Dedifferentiated amniotic fluid mesenchymal stem cell (primary cell): ENCODE results near the gene MED14.

Source experiments
- DNase-seq: peaks from one replicate; pipeline ENCODE4 v3.0.0-alpha.2; 2016; ENCODE audit errors: extremely low spot score

The MED14 gene

GRCh38 chrX:40729598-40730584 is 5.5 kb downstream of the MED14 start:
- DNase-seq, result no peak

- DNase-seq, result no peak
These were observed 7.6 kb downstream of the MED14 start for GRCh38 chrX:40727581-40728252.

GRCh38 chrX:40727093-40727492 is 8.2 kb downstream of the MED14 start:
- DNase-seq, result no peak

- no peak for DNase-seq
These were observed 12.4 kb downstream of the MED14 start for GRCh38 chrX:40722930-40723329.

GRCh38 chrX:40721489-40722106 is 13.7 kb downstream of the MED14 start:
- DNase-seq, result no peak

- DNase-seq, result no peak
These were observed 14.6 kb downstream of the MED14 start for GRCh38 chrX:40720792-40721191.

GRCh38 chrX:40720339-40720738 is 15.0 kb downstream of the MED14 start:
- no peak for DNase-seq

GRCh38 chrX:40719731-40720130 is 15.6 kb downstream of the MED14 start:
- DNase-seq, result no peak

GRCh38 chrX:40719218-40719617 is 16.1 kb downstream of the MED14 start:
- DNase-seq, result peak; percentile 23

GRCh38 chrX:40709395-40709794 is 25.9 kb downstream of the MED14 start:
- no peak for DNase-seq

- no peak for DNase-seq
These were observed 29.6 kb downstream of the MED14 start for GRCh38 chrX:40705658-40706312.

- DNase-seq, result no peak
These were observed 34.6 kb downstream of the MED14 start for GRCh38 chrX:40700640-40701342.

- DNase-seq, result no peak
These were observed 36.5 kb downstream of the MED14 start for GRCh38 chrX:40698851-40699250.

GRCh38 chrX:40694802-40695201 is 40.5 kb downstream of the MED14 start:
- DNase-seq, result no peak

- no peak for DNase-seq
These were observed 46.4 kb downstream of the MED14 start for GRCh38 chrX:40688929-40689328.

GRCh38 chrX:40687169-40687568 is 48.2 kb downstream of the MED14 start:
- DNase-seq, result no peak

GRCh38 chrX:40685362-40685918 is 49.9 kb downstream of the MED14 start:
- no peak for DNase-seq

- no peak for DNase-seq
These were observed 51.2 kb downstream of the MED14 start for GRCh38 chrX:40684092-40684491.

GRCh38 chrX:40683245-40683644 is 52.1 kb downstream of the MED14 start:
- no peak for DNase-seq

- DNase-seq, result no peak
These were observed 64.2 kb downstream of the MED14 start for GRCh38 chrX:40671126-40671525.
